ENCODE data around the gene EXTL2.
"Not testable (repeated sequence)": the region's sequence is repeated elsewhere in the genome, so short reads cannot be mapped to it uniquely, and the experiment has no call there.

Gene EXTL2

DNA sequence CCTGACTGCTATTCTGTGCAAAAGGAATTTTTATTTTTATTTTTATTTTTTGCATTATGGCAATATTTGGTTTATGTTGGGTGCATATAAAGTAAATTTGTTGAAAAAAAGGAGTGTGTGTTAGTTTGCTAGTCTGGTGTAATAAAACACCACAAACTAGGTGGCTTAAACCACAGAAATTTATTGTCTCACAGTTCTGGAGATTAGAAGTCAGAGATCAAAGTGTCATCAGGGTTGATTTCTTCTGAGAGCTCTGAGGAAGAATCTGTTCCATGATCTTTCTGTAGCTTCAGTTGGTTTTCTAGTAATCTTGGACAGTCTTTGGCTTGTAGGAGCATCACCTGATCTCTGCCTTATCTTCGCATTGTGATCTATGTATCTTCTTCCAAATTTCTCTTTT lies 7.7 kb upstream of the EXTL2 start:
- no peak overlapping the region for H3K27ac ChIP-seq (ENCODE audit: low read length)
- H3K4me1 ChIP-seq (ENCODE audit: control insufficient read depth, insufficient read depth, low read length): no peaks in the 10 kb centered on the region
- H3K9me3 ChIP-seq (ENCODE audit: control insufficient read depth in 2 of 2, low read length in 2 of 2): no peaks in the 10 kb centered on the region
- no peak overlapping the region for H3K9ac ChIP-seq (ENCODE audit: low read length in 2 of 2)
- no peak overlapping the region for H3K4me3 ChIP-seq (ENCODE audit: low read length in 2 of 2)
- H3K27me3 ChIP-seq (ENCODE audit: control insufficient read depth in 1 of 2, insufficient read depth in 2 of 2, low read length in 2 of 2): no peaks in the 10 kb centered on the region
- H3K36me3 ChIP-seq (ENCODE audit: control insufficient read depth in 2 of 2, insufficient read depth in 2 of 2, low read length in 2 of 2): peaks cover 0 to 11% of the 10 kb centered on the region in 2 donors

DNA sequence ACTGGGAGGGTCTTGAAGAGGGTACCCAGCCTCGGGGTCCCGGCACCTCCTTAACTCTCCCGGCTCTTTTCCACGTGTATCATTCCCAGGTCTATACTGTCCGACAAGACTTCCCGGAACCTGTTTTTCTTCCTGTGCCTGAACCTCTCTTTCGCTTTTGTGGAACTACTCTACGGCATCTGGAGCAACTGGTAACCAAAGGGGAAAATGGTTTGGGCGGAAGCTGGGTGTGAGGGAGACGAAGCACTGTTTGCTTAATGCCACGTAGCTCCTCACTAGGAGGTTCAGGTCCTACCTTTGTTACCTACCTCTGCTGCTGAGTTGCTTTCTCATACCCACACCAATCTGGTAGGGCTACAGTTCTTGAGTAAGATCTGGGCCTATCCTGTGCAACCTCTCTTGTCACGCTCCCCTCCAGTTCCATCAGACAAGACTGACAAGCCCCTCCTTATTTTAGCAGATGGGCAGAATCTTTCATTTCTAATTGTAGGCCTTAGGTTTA lies 1.9 kb upstream of the EXTL2 start:
- Histone ChIP-seq H3K27me3 (ENCODE audit: control insufficient read depth in 1 of 2, insufficient read depth in 2 of 2, low read length in 2 of 2) (no peaks in the 10 kb centered on the region), H3K4me3 (ENCODE audit: low read length in 2 of 2) (peak overlapping the region; percentile 96 to 98), H3K36me3 (ENCODE audit: control insufficient read depth in 2 of 2, insufficient read depth in 2 of 2, low read length in 2 of 2) (peaks cover 0 to 3% of the 10 kb centered on the region in 2 donors), H3K27ac (ENCODE audit: low read length) (peak overlapping the region; percentile 90), H3K9ac (ENCODE audit: low read length in 2 of 2) (peak overlapping the region; percentile 95 to 99), H3K9me3 (ENCODE audit: control insufficient read depth in 2 of 2, low read length in 2 of 2) (no peaks in the 10 kb centered on the region), H3K4me1 (ENCODE audit: control insufficient read depth, insufficient read depth, low read length) (peaks cover 13% of the 10 kb centered on the region)

DNA sequence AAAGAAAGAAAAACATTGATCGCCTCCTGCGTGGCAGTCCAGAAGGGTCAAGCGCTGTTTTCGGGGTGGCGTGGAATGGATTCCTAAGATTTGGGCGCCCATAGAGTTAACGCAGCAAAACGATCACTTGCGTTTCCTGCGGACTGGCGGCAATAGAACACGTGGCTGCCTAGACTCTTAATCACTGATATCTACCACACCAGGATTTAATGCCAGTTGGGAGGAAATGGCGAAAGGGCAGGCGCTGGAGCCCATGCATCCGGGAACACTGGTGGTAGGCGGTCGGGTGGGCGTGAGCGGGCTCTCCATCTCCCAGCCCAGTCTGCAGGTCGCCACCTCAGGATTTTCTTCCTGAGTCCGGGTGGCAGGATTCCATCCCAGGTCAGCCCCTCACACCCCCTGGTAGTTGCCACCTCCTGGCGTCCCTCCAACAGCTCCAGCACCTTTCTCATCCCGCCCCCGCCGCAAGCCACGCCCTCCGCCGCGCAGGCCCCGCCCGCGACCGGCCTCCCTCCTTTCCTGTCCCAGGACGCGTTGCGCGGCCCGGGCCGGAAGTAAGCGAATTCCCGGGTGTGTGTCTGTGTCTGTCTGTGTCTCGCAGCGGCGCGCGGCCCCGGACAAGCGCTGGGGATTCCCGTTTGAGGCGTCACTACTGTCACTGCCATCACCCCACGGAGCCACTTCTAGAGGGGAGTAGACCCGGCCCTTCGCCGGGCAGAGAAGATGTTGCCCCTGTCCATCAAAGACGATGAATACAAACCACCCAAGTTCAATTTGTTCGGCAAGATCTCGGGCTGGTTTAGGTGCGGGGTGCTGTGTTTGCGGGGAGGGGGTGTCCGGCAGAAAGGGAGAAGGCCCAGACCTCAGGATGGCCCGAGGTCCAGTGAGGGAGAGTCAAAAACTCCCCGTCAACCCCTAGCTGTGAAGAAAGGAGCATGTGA lies 1.2 kb upstream of the EXTL2 start, which contains the start of gene SLC30A7:
TSS of gene SLC30A7 (plus strand) at position 551 of the 941 bp plus-strand sequence. CDS start at position 724, 173 bp downstream.
- Histone ChIP-seq H3K4me3 (ENCODE audit: low read length in 2 of 2) (peak within 1 kb of the TSS; percentile 96 to 98), H3K9ac (ENCODE audit: low read length in 2 of 2) (peak within 1 kb of the TSS; percentile 95 to 99), H3K4me1 (ENCODE audit: control insufficient read depth, insufficient read depth, low read length) (peaks cover 13% of the 10 kb centered on the region), H3K27me3 (ENCODE audit: control insufficient read depth in 1 of 2, insufficient read depth in 2 of 2, low read length in 2 of 2) (no peaks in the 10 kb centered on the region), H3K27ac (ENCODE audit: low read length) (peak within 1 kb of the TSS; percentile 90), H3K9me3 (ENCODE audit: control insufficient read depth in 2 of 2, low read length in 2 of 2) (no peaks in the 10 kb centered on the region), H3K36me3 (ENCODE audit: control insufficient read depth in 2 of 2, insufficient read depth in 2 of 2, low read length in 2 of 2) (peaks cover 0 to 3% of the 10 kb centered on the region in 2 donors)

DNA sequence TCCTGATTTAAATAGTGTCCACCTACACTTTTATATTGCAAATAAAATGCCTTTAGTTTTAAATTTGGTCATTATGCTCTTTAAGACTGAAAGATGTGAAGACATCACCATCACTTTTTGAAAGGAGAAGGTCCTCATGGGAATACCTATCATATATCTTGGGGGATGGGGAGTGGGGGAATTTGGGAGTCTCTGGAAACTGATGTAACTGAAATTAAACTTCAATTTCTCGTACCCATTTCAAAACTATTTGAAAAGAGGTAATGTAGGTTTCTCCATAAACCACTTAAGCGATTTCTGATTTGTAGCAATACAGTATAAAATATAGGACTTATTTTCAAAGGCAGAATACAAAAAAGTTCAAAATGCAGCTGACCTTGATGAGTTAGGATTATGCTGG lies 924 bp downstream of the EXTL2 start:
- Histone ChIP-seq H3K9me3 (ENCODE audit: control insufficient read depth in 2 of 2, low read length in 2 of 2) (no peaks in the 10 kb centered on the region), H3K4me3 (ENCODE audit: low read length in 2 of 2) (peak overlapping the region; percentile 1 to 96), H3K9ac (ENCODE audit: low read length in 2 of 2) (peak overlapping the region in 1 of 2 donors; percentile 99), H3K27me3 (ENCODE audit: control insufficient read depth in 1 of 2, insufficient read depth in 2 of 2, low read length in 2 of 2) (no peaks in the 10 kb centered on the region), H3K36me3 (ENCODE audit: control insufficient read depth in 2 of 2, insufficient read depth in 2 of 2, low read length in 2 of 2) (no peaks in the 10 kb centered on the region), H3K4me1 (ENCODE audit: control insufficient read depth, insufficient read depth, low read length) (peaks cover 13% of the 10 kb centered on the region), H3K27ac (ENCODE audit: low read length) (no peak overlapping the region)

DNA sequence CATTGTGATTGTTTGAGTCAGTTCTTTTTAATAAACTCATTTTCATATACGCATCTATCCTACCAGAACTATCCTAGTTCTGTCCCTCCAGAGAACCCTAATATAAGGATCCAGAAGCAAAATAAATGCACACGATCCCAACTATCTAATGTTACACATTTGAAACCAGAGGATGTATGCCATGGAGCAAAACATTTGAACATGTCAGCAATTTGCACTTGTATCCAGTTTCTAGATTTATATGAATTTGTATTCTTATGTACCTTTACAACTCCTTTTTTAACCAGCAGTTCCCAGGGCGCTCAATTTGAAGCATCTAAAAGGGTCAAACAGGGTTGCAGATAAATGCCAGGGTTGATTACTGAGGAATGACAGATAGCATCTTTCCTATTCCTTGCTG lies 2.1 kb downstream of the EXTL2 start:
- Histone ChIP-seq H3K27me3 (ENCODE audit: control insufficient read depth in 1 of 2, insufficient read depth in 2 of 2, low read length in 2 of 2) (no peaks in the 10 kb centered on the region), H3K4me3 (ENCODE audit: low read length in 2 of 2) (no peak overlapping the region), H3K9ac (ENCODE audit: low read length in 2 of 2) (no peak overlapping the region), H3K4me1 (ENCODE audit: control insufficient read depth, insufficient read depth, low read length) (peaks cover 13% of the 10 kb centered on the region), H3K36me3 (ENCODE audit: control insufficient read depth in 2 of 2, insufficient read depth in 2 of 2, low read length in 2 of 2) (no peaks in the 10 kb centered on the region), H3K27ac (ENCODE audit: low read length) (no peak overlapping the region), H3K9me3 (ENCODE audit: control insufficient read depth in 2 of 2, low read length in 2 of 2) (no peaks in the 10 kb centered on the region)

DNA sequence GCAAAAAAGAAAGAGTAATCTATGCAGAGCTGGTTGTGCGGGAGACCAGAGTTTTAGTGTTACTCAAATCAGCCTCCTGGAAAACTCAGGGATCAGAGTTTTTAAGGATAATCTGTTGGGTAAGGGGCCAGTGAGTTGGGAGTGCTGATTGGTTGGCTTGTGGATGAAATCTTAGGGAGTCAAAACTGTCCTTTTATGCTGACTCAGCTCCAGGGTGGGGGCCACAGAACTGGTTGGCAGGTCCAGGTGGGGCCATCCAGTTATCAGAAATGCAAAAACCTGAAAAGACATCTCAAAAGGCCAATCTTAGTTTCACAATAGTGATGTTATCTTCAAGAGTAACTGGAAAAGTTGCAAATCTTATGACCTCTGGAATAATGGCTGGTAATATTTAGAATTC lies 3.3 kb downstream of the EXTL2 start:
- Histone ChIP-seq H3K27me3 (ENCODE audit: control insufficient read depth in 1 of 2, insufficient read depth in 2 of 2, low read length in 2 of 2) (no peaks in the 10 kb centered on the region), H3K9ac (ENCODE audit: low read length in 2 of 2) (no peak overlapping the region)

DNA sequence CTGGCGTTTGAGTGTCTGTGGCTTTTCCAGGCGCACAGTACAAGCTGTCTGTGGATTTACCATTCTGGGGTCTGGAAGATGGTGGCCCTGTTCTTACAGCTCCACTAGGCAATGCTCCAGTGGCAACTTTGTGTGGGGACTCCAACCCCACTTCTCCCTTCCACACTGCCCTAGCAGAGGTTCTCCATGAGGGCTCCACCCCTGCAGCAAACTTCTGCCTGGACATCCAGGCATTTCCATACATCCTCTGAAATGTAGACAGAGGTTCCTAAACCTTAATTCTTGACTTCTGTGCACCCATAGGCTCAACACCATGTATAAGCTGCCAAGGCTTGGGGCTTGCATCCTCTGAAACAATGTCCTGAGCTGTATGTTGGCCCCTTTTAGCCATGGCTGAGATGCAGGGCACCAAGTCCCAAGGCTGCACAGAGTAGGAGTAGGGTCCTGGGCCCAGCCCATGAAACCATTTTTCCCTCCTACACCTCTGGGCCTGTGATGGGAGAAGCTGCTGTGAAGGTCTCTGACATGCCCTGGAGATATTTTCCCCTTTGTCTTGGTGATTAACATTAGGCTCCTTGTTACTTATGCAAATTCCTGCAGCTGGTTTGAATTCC lies 4.7 kb downstream of the EXTL2 start:
- not testable (repeated sequence) for H3K4me3 ChIP-seq (ENCODE audit: low read length in 2 of 2); H3K36me3 ChIP-seq (ENCODE audit: control insufficient read depth in 2 of 2, insufficient read depth in 2 of 2, low read length in 2 of 2); H3K9ac ChIP-seq (ENCODE audit: low read length in 2 of 2); H3K9me3 ChIP-seq (ENCODE audit: control insufficient read depth in 2 of 2, low read length in 2 of 2); H3K27me3 ChIP-seq (ENCODE audit: control insufficient read depth in 1 of 2, insufficient read depth in 2 of 2, low read length in 2 of 2); H3K27ac ChIP-seq (ENCODE audit: low read length); H3K4me1 ChIP-seq (ENCODE audit: control insufficient read depth, insufficient read depth, low read length)

More for the DNA sequence above, 3.3 kb downstream of the EXTL2 start:
- peaks cover 9% of the 10 kb centered on the region for H3K4me1 ChIP-seq (ENCODE audit: control insufficient read depth, insufficient read depth, low read length)
- no peaks in the 10 kb centered on the region for H3K36me3 ChIP-seq (ENCODE audit: control insufficient read depth in 2 of 2, insufficient read depth in 2 of 2, low read length in 2 of 2)
- H3K27ac ChIP-seq (ENCODE audit: low read length): no peak overlapping the region
- H3K4me3 ChIP-seq (ENCODE audit: low read length in 2 of 2): no peak overlapping the region
- H3K9me3 ChIP-seq (ENCODE audit: control insufficient read depth in 2 of 2, low read length in 2 of 2): no peaks in the 10 kb centered on the region

DNA sequence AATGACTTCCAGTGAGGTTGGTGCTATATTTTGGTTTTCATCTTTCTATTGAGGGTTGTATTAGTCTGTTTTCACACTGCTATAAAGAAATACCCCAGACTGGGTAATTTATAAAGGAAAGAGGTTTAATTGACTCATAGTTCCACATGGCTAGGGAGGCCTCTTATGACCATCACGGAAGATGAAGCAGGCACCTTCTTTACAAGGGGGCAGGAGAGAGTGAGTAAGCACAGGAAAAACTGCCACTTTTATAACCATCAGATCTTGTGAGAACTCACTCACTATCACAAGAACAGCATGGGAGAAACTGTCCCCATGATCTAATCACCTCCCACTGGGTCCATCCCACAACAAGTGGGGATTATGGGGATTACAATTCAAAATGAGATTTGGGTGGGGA lies 5.6 kb downstream of the EXTL2 start:
- H3K27me3 ChIP-seq (ENCODE audit: control insufficient read depth in 1 of 2, insufficient read depth in 2 of 2, low read length in 2 of 2); H3K4me3 ChIP-seq (ENCODE audit: low read length in 2 of 2); H3K9me3 ChIP-seq (ENCODE audit: control insufficient read depth in 2 of 2, low read length in 2 of 2); H3K36me3 ChIP-seq (ENCODE audit: control insufficient read depth in 2 of 2, insufficient read depth in 2 of 2, low read length in 2 of 2); H3K9ac ChIP-seq (ENCODE audit: low read length in 2 of 2); H3K27ac ChIP-seq (ENCODE audit: low read length); H3K4me1 ChIP-seq (ENCODE audit: control insufficient read depth, insufficient read depth, low read length): not testable (repeated sequence)

DNA sequence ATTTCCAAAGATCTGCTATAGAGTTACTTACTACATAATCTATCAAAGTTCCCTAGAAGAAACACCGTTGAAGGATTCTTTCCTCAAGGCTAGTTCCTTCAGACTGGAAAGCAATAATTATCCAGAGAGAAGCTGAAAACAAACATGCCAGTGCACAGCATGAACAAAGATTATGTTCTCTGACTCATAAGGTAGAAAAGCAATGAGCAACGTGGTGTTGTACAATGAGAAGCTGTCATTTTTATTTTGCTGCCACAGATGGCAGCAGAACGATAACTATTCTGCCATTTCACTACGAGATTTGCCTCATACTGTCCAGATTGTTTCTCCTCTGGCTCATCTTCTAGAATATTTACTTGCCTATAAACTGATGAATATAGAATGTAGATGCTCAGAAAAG lies 10.7 kb downstream of the EXTL2 start:
- Histone ChIP-seq H3K36me3 (ENCODE audit: control insufficient read depth in 2 of 2, insufficient read depth in 2 of 2, low read length in 2 of 2) (no peaks in the 10 kb centered on the region), H3K4me1 (ENCODE audit: control insufficient read depth, insufficient read depth, low read length) (no peaks in the 10 kb centered on the region), H3K9ac (ENCODE audit: low read length in 2 of 2) (no peak overlapping the region), H3K27ac (ENCODE audit: low read length) (no peak overlapping the region), H3K27me3 (ENCODE audit: control insufficient read depth in 1 of 2, insufficient read depth in 2 of 2, low read length in 2 of 2) (no peaks in the 10 kb centered on the region), H3K9me3 (ENCODE audit: control insufficient read depth in 2 of 2, low read length in 2 of 2) (no peaks in the 10 kb centered on the region), H3K4me3 (ENCODE audit: low read length in 2 of 2) (no peak overlapping the region)

DNA sequence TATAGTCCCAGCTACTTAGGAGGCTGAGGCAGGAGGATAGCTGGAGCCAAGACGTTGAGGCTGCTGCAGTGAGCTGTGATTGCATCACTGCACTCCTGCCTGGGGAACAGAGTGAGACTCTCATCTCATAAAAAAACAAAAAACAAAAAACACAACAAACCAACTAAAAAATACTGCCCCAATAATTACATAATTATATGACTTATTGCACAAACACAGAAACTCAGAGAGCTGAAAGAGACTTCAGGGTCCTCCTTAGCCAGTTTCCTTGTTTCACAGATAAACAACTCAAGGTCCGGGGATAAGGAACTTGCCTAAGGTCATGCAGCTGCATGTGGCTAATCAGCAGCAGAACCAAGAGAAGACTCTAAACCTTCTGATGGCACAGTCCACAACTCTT lies 11.9 kb downstream of the EXTL2 start:
- Histone ChIP-seq H3K9me3 (ENCODE audit: control insufficient read depth in 2 of 2, low read length in 2 of 2) (no peaks in the 10 kb centered on the region), H3K9ac (ENCODE audit: low read length in 2 of 2) (no peak overlapping the region), H3K4me1 (ENCODE audit: control insufficient read depth, insufficient read depth, low read length) (no peaks in the 10 kb centered on the region), H3K27me3 (ENCODE audit: control insufficient read depth in 1 of 2, insufficient read depth in 2 of 2, low read length in 2 of 2) (no peaks in the 10 kb centered on the region), H3K27ac (ENCODE audit: low read length) (no peak overlapping the region), H3K36me3 (ENCODE audit: control insufficient read depth in 2 of 2, insufficient read depth in 2 of 2, low read length in 2 of 2) (no peaks in the 10 kb centered on the region), H3K4me3 (ENCODE audit: low read length in 2 of 2) (no peak overlapping the region)

All from stomach smooth muscle (tissue), 2 donors.